ENCODE measurements around the gene LITAFD.

GRCh38 chr16:8847623-8848022 lies 34.5 kb upstream of the LITAFD start:
- TF ChIP-seq CTCF (IDR thresholded peaks at IDR 0.05) (no peak), POLR2A (IDR thresholded peaks at IDR 0.05) (no peak)

Measured in uterus (tissue), 2 donors.